Body of pancreas (tissue), 4 donors: ENCODE data around the gene SPRY4.

Experiments used
- CTCF ChIP-seq, 7 experiments: fragments of 450-650 bp in 4 of 7; fragments of 200-600 bp in 3 of 7; sonication (generic) in 3 of 7; IDR thresholded peaks; one replicate each; pipeline ENCODE4 v1.5.1; 2016 to 2019; ENCODE audit warnings: antibody characterized with exemption in 7 of 7
- POLR2A ChIP-seq, 3 donors: fragments of 450-650 bp; IDR thresholded peaks; one replicate each; pipeline ENCODE4 v1.6.1; 2016; ENCODE audit warnings: antibody characterized with exemption in 3 of 3, mild to moderate bottlenecking in 2 of 3

GRCh38 chr5:142311725-142312124, 13.1 kb downstream of the SPRY4 start:
- TF ChIP-seq POLR2A (IDR thresholded peaks at IDR 0.05) (no peak), CTCF (IDR thresholded peaks at IDR 0.05) (no peak)
